HG03025 (cell line): ENCODE measurements around the gene SPIN2B.

Source experiments
- ATAC-seq: cut with Tn5 transposase; IDR thresholded peaks from one replicate; pipeline ENCODE4 v1.9.1; 2021; ENCODE audit warnings: mild to moderate bottlenecking, moderate library complexity; ENCODE audit not compliant: unreplicated experiment, low FRiP score

Gene SPIN2B

GRCh38 chrX:57074458-57074857 lies 46.9 kb downstream of the SPIN2B start:
- ATAC-seq: no peak

GRCh38 chrX:57070185-57070984 lies 51.0 kb downstream of the SPIN2B start:
- ATAC-seq: no peak
